D341Med (cell line): ENCODE data around the gene IKBKE.

Source experiments
- DNase-seq: peaks from one replicate; pipeline ENCODE4 v3.0.0; 2012; ENCODE audit warnings: low spot score

The IKBKE gene

DNA sequence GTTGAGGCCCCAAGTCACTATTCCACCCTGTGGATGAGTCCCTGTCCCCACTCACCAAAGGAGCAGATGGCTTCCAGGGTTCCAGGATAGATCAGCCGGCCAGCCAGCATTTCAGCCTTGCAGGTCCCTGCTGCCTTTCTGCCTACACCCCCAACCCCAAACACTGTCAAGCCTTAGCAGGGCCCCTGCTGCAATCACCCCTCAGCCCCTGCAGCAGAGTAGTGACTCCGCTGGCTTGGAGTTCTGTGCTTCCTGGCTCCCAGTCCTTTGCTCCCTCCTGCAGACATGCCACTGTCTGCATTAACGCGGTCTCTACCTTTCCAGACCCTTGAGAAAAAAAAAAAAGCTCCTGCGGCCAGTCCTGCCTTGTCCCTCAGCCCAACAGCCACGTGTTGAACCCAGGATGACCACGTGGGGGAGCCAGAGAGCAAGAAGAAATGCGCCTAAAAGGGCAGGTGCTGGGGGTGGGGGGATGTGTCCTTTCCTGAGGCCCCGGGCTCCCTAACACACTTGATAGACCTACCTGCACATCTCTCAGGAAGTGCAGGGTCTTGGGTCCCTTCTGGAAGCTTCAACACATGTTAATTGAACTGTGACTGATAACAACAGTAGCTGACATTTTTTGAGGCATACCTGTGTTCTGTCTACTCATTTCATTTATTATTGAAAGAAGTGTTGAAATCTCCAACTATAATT lies 74.4 kb downstream of the IKBKE start:
- peak; percentile 92 for DNase-seq

DNA sequence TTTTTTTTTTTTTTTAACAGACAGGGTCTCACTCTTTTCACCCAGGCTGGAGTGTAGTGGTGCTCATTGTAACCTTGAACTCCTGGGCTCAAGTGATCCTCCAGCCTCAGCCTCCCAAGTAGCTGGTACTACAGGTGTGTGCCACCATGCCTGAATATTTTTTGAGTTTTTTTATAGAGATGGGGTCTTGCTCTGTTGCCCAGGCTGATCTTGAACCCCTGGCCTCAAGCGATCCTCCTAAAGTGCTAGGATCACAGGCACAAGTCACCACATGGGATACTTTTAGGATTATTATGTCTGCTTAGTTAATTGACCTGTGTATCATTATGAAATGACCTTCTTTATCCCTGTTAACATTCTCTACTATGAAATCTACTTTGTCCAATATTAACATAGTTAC lies 75.1 kb downstream of the IKBKE start:
- DNase-seq: no peak
